Colonic mucosa (tissue), 4 donors: ENCODE results near the gene MCRS1. TPM values are rescaled to one million over a fixed set of nuclear protein-coding genes. Genes with fewer than 3 reads are reported as not detected.

ENCODE experiments used
- DNase-seq: peaks from one replicate; pipeline ENCODE4 v3.0.0-alpha.2; 2020
- H3K27ac ChIP-seq: fragments of 200-600 bp; one replicate; pipeline ENCODE4 v1.8.0; 2021
- H3K27me3 ChIP-seq: fragments of 200-600 bp; one replicate; pipeline ENCODE4 v1.8.0; 2021
- H3K36me3 ChIP-seq: fragments of 200-600 bp; one replicate; pipeline ENCODE4 v1.8.0; 2021
- H3K4me1 ChIP-seq: fragments of 200-600 bp; one replicate; pipeline ENCODE4 v1.8.0; 2021; ENCODE audit warnings: mild to moderate bottlenecking
- H3K4me3 ChIP-seq: fragments of 200-600 bp; one replicate; pipeline ENCODE4 v1.8.0; 2021
- H3K9ac ChIP-seq, 2 donors: one replicate each; pipeline ENCODE4 v1.7.0; 2013; ENCODE audit warnings: control low read depth in 2 of 2, low read depth in 2 of 2, low read length in 2 of 2
- H3K9me3 ChIP-seq: fragments of 200-600 bp; one replicate; pipeline ENCODE4 v1.8.0; 2021
- intact Hi-C: fragments of 100-400 bp; cut with DNase I; formaldehyde crosslinking; loops from one replicate; pipeline ENCODE4 v1.14.1; 2022
- total RNA-seq, 2 donors: library from RNA; stranded (reverse); fragmentation: NEBNext Ultra II Directional in 1 of 2; extraction: Animal tissue kit (Norgen Biotek cat#: 25700) in 1 of 2; gene quantifications; one replicate each; pipeline ENCODE4 v1.2.1, GENCODE V29; 2021
- TF ChIP-seq, protein P1 (sequence below): fragments of 200-600 bp; IDR thresholded peaks from one replicate; pipeline ENCODE4 v1.8.0; 2022; ENCODE audit warnings: antibody characterized with exemption, mild to moderate bottlenecking
- donor health status: healthy.
- donor health status: DM: no; HTN: no; CAD: no.
- donor health status: DM: no; HTN: no; CAD: no.

The MCRS1 gene
- total RNA-seq, 2 donors from 2014 or later = 53.8 to 78.7 TPM

DNA sequence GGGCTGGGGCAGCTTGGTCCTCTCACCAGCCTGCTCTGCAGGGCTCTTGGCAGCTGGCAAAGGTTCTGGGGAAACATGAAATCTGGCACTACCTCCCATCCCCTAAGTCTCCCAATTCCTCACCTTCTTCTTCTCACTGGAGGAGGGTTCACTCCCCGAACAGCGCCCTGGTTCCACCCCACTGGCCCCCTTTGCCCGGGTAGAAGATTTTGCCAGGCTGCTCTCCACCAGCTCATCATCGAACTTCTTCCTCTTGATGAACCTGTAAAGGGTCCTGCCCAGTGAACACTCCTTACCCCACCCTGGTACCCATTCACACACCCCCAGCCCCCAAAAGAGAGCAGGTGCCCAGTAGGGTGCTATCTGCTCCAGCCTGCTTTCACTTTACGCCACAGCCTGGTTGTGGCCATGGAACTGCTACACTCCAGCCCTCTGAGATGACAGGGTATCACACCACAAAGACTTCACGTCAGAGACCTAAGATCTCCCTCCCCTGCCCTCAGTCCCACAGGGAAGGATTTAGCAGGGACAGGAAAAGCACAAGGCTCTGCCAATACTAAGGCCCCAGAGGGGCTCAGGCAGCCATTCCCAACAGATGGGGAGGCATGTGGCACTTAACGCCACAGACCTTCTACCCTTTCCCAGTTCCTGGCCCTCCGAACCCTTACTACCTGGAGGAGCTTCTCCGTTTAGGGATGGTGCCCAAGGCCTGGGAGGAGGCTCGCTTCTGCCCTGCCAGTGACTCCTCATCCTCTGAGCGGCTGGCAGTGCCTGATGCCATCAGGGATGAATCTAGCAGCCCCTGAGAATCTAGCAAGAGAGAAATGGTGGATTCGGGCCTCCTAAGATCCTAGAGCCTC lies 2.3 kb downstream of the MCRS1 start:
- intact Hi-C loops = no loop called here
- H3K4me1 ChIP-seq = peaks cover 10% of the 10 kb centered on the region

DNA sequence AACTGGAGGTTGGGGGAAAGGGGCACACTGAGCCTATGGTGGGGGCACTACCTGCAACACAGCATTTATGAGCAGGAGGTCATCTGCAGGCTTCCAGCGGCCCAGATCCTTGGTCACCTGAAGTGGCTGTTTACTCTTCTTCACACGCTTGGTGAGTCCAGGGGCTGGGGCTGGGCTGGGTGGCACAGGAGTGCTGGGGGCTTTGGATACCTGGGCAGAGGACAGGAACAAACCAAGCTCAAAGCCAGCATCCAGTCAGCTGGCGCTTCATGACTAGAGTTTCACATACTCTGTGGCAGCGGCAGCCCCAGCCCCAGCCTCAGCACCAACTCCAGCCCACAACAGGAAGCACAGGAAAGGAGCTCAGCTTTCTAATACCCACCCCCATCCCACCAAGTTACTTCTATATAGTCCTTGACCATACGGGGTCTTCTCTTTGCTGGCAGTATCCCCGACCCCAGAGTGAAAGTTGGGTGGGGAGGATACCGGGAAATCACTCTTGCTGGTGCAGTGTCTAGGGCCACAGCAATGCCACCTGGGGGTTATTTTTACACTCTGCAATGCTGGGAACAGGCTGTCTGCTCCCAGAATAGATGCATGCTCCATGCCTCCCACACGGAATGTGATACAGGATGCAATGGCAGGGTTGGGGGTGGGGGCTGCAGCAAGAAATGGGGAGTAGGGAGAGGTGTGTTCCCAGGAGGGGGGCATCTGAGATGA lies 3.1 kb downstream of the MCRS1 start:
- no peaks in the 10 kb centered on the region for H3K27me3 ChIP-seq
- no peak overlapping the region for H3K9ac ChIP-seq
- peaks cover 10% of the 10 kb centered on the region for H3K4me1 ChIP-seq
- intact Hi-C loops = no loop called here
- no peak for DNase-seq
- TF ChIP-seq, protein P1, sequence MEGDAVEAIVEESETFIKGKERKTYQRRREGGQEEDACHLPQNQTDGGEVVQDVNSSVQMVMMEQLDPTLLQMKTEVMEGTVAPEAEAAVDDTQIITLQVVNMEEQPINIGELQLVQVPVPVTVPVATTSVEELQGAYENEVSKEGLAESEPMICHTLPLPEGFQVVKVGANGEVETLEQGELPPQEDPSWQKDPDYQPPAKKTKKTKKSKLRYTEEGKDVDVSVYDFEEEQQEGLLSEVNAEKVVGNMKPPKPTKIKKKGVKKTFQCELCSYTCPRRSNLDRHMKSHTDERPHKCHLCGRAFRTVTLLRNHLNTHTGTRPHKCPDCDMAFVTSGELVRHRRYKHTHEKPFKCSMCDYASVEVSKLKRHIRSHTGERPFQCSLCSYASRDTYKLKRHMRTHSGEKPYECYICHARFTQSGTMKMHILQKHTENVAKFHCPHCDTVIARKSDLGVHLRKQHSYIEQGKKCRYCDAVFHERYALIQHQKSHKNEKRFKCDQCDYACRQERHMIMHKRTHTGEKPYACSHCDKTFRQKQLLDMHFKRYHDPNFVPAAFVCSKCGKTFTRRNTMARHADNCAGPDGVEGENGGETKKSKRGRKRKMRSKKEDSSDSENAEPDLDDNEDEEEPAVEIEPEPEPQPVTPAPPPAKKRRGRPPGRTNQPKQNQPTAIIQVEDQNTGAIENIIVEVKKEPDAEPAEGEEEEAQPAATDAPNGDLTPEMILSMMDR = no peak
- no peak overlapping the region for H3K4me3 ChIP-seq
- no peak overlapping the region for H3K27ac ChIP-seq
- H3K36me3 ChIP-seq = peaks cover 17% of the 10 kb centered on the region
- H3K9me3 ChIP-seq = no peaks in the 10 kb centered on the region

More for the DNA sequence above, 2.3 kb downstream of the MCRS1 start:
- Histone ChIP-seq H3K27me3 (no peaks in the 10 kb centered on the region), H3K9ac (no peak overlapping the region), H3K36me3 (peaks cover 17% of the 10 kb centered on the region), H3K9me3 (no peaks in the 10 kb centered on the region), H3K27ac (no peak overlapping the region), H3K4me3 (no peak overlapping the region)
- no peak for DNase-seq
- TF ChIP-seq, protein P1 = no peak

- Histone ChIP-seq H3K9me3 (no peaks in the 10 kb centered on the region), H3K27me3 (no peaks in the 10 kb centered on the region), H3K9ac (no peak overlapping the region), H3K4me1 (peaks cover 9% of the 10 kb centered on the region), H3K27ac (no peak overlapping the region), H3K36me3 (peaks cover 17% of the 10 kb centered on the region), H3K4me3 (no peak overlapping the region)
- no peak for DNase-seq
- TF ChIP-seq, protein P1 = no peak
- intact Hi-C loops = no loop called here
Observed at GRCh38 chr12:49563951-49564685, 3.8 kb downstream of the MCRS1 start.

DNA sequence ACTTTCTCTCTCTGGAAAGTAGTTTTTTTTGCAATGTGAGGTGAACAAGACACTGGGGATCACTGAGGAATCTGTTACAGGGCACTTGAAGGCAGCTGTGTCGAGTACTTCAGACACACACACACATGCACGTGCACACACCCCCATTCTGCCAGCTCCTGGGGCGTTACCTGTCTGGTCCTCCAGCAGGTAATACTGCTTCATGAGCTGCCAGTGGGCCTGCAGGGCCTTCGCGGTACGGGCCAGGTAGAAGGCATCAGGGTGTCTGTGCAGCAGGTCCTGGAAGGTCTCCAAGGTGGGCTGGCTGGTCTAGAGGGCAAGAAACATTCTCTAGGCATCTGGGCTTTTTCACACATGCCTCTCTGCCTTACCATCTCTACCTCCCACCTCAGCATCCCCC lies 5.1 kb downstream of the MCRS1 start:
- H3K9ac ChIP-seq = no peak overlapping the region
- no peaks in the 10 kb centered on the region for H3K27me3 ChIP-seq
- no peak overlapping the region for H3K27ac ChIP-seq
- H3K4me3 ChIP-seq = no peak overlapping the region
- H3K4me1 ChIP-seq = peaks cover 4% of the 10 kb centered on the region
- no peak for DNase-seq
- intact Hi-C loops = no loop called here
- TF ChIP-seq, protein P1 = no peak
- no peaks in the 10 kb centered on the region for H3K9me3 ChIP-seq
- H3K36me3 ChIP-seq = peaks cover 17% of the 10 kb centered on the region

- Histone ChIP-seq H3K4me1 (peaks cover 4% of the 10 kb centered on the region), H3K36me3 (peaks cover 17% of the 10 kb centered on the region), H3K27me3 (no peaks in the 10 kb centered on the region), H3K9ac (no peak overlapping the region), H3K27ac (no peak overlapping the region), H3K4me3 (no peak overlapping the region), H3K9me3 (no peaks in the 10 kb centered on the region)
- DNase-seq = no peak
- TF ChIP-seq, protein P1 = no peak
- intact Hi-C loops = no loop called here
Observed at GRCh38 chr12:49562233-49562632, 5.7 kb downstream of the MCRS1 start.
